CD4-positive, alpha-beta T cell (primary cell): ENCODE data around the gene HMHB1. TPM values are rescaled to one million over a fixed set of nuclear protein-coding genes. Genes with fewer than 3 reads are reported as not detected.

ENCODE experiments used
- ATAC-seq: fragments of 200-7000 bp; cut with Tn5 transposase; one replicate; pipeline ENCODE4 v1.10.0; 2022; ENCODE audit warnings: mild to moderate bottlenecking; ENCODE audit not compliant: poor library complexity
- CTCF ChIA-PET: fragments of 350-600 bp; sonication (Branson Sonifier 250); formaldehyde crosslinking; loops from one replicate; lab custom pipeline; 2021; ENCODE audit warnings: antibody characterized with exemption, inconsistent platforms; lab: Charles Lee
- POLR2A ChIA-PET: fragments of 350-600 bp; sonication (Branson Sonifier 250); formaldehyde crosslinking; loops from one replicate; lab custom pipeline; 2021; ENCODE audit warnings: antibody characterized with exemption, inconsistent platforms; lab: Charles Lee
- DNase-seq, 14 experiments: peaks; one replicate each; pipeline ENCODE4 v3.0.0-alpha.2; 2013 to 2020; ENCODE audit warnings: mixed read lengths in 2 of 14
- H3K27ac ChIP-seq, 2 donors: one replicate each; pipeline versions ENCODE4 v1.5.1 to v1.7.0; 2013; ENCODE audit warnings: low read length in 2 of 2, low read depth in 1 of 2, mild to moderate bottlenecking in 1 of 2
- H3K27me3 ChIP-seq, 2 experiments: 1 replicate in 1 of 2; 2 replicates in 1 of 2; pipeline versions ENCODE4 v1.6.1 to v1.7.0; 2013; ENCODE audit warnings: low read length in 2 of 2, control low read depth in 1 of 2, mild to moderate bottlenecking in 1 of 2, moderate library complexity in 1 of 2; ENCODE audit not compliant: insufficient read depth in 2 of 2, control insufficient read depth in 1 of 2
- H3K36me3 ChIP-seq: one replicate; pipeline ENCODE4 v1.6.1; 2013; ENCODE audit warnings: low read length, control low read depth; ENCODE audit not compliant: insufficient read depth
- H3K4me1 ChIP-seq: one replicate; pipeline ENCODE4 v1.6.1; 2013; ENCODE audit warnings: low read length, control low read depth; ENCODE audit not compliant: insufficient read depth
- H3K4me3 ChIP-seq: one replicate; pipeline ENCODE4 v1.5.1; 2013; ENCODE audit warnings: mild to moderate bottlenecking, low read length, moderate library complexity
- H3K9me3 ChIP-seq, 2 experiments: 1 replicate in 1 of 2; 2 replicates in 1 of 2; pipeline versions ENCODE4 v1.6.1 to v1.7.0; 2013; ENCODE audit warnings: low read length in 2 of 2, mild to moderate bottlenecking in 2 of 2, control low read depth in 1 of 2, moderate library complexity in 1 of 2; ENCODE audit not compliant: control insufficient read depth in 1 of 2, insufficient read depth in 1 of 2
- H3K27ac Mint-ChIP-seq: one replicate; pipeline ENCODE4 v1.8.0; 2020; ENCODE audit warnings: mixed read lengths
- H3K27me3 Mint-ChIP-seq: one replicate; pipeline ENCODE4 v1.8.0; 2021; ENCODE audit warnings: mixed read lengths
- H3K36me3 Mint-ChIP-seq: one replicate; pipeline ENCODE4 v1.8.0; 2021; ENCODE audit warnings: low read depth, mixed read lengths
- H3K4me1 Mint-ChIP-seq: one replicate; pipeline ENCODE4 v1.8.0; 2021; ENCODE audit warnings: low read depth, mixed read lengths
- H3K4me3 Mint-ChIP-seq: one replicate; pipeline ENCODE4 v1.8.0; 2020; ENCODE audit warnings: mild to moderate bottlenecking, mixed read lengths
- H3K9me3 Mint-ChIP-seq: one replicate; pipeline ENCODE4 v1.8.0; 2020; ENCODE audit warnings: mixed read lengths
- intact Hi-C, 2 experiments: fragments of 100-400 bp; cut with DNase I in 1 of 2; cut with micrococcal nuclease in 1 of 2; formaldehyde crosslinking; loops; one replicate each; pipeline versions ENCODE4 v1.15.1 to v1.9.0; 2023 to 2025; cut with DNase I, micrococcal nuclease
- total RNA-seq, 174 experiments: library from RNA in 2 of 174; stranded (reverse) in 2 of 174; gene quantifications; one replicate each; pipeline ENCODE4 v1.2.3 and lab custom pipeline; 2021 to 2026
- TF ChIP-seq, protein P1 (sequence below): fragments of 200-600 bp; IDR thresholded peaks from one replicate; pipeline ENCODE4 v1.8.0; 2022; ENCODE audit warnings: antibody characterized with exemption, mild to moderate bottlenecking

HMHB1 gene
- total RNA-seq, 2 experiments from 2014 or later = not detected

DNA sequence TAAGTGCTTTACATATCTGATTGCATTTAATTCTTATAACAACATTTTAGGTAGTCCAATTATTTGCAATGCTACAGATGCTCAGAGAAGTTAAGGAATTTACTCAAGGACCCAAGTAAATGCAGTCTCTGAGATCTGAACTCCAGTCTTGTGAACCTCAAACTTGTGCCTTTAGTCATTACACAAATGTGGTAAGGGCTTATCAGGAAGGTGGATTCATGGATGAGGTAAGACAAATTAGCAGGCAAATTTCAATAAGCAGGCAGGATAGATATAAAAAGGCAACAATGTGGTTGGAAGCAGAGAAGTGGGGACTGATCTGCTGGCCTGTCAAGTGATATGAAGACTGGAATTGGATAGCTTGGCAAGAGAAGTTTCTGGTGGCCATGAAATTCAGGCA, 29.5 kb downstream of the HMHB1 start:
- ATAC-seq (no peak), DNase-seq (no peak)
- H3K4me1 Mint-ChIP-seq = no peaks in the 10 kb centered on the region
- POLR2A ChIA-PET = no interaction called here
- Histone ChIP-seq H3K4me1 (no peaks in the 10 kb centered on the region), H3K36me3 (no peaks in the 10 kb centered on the region), H3K9me3 (no peaks in the 10 kb centered on the region), H3K4me3 (no peak overlapping the region), H3K27ac (no peak overlapping the region), H3K27me3 (peaks cover 0 to 4% of the 10 kb centered on the region in 2 experiments)
- intact Hi-C loops = no loop called here
- no peak overlapping the region for H3K27ac Mint-ChIP-seq
- CTCF ChIA-PET = no interaction called here
- H3K4me3 Mint-ChIP-seq = no peak overlapping the region
- TF ChIP-seq, protein P1, sequence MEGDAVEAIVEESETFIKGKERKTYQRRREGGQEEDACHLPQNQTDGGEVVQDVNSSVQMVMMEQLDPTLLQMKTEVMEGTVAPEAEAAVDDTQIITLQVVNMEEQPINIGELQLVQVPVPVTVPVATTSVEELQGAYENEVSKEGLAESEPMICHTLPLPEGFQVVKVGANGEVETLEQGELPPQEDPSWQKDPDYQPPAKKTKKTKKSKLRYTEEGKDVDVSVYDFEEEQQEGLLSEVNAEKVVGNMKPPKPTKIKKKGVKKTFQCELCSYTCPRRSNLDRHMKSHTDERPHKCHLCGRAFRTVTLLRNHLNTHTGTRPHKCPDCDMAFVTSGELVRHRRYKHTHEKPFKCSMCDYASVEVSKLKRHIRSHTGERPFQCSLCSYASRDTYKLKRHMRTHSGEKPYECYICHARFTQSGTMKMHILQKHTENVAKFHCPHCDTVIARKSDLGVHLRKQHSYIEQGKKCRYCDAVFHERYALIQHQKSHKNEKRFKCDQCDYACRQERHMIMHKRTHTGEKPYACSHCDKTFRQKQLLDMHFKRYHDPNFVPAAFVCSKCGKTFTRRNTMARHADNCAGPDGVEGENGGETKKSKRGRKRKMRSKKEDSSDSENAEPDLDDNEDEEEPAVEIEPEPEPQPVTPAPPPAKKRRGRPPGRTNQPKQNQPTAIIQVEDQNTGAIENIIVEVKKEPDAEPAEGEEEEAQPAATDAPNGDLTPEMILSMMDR = no peak
- H3K27me3 Mint-ChIP-seq = no peaks in the 10 kb centered on the region
- no peaks in the 10 kb centered on the region for H3K9me3 Mint-ChIP-seq
- no peaks in the 10 kb centered on the region for H3K36me3 Mint-ChIP-seq

DNA sequence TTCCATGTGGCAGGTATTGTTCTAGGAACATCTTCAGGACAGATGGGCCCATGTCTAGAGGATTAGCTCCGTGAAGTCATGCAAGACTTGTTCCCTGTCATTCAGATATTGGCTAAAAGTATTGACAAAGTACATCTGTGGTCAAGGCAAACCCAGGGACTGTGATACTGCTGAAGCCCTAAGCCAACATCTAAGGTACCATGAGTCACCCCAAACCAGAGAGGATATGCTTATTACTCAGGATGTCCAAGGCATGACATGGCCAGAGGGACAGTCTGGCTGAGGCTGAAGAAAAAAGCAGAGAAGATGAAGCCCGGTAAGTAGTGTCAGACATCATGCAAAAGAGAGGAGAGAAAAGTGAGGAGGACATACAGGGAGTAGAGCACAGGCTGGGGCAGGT, 31.0 kb downstream of the HMHB1 start:
- Mint-ChIP-seq H3K4me1 (no peaks in the 10 kb centered on the region), H3K27ac (no peak overlapping the region), H3K36me3 (no peaks in the 10 kb centered on the region), H3K4me3 (no peak overlapping the region), H3K27me3 (no peaks in the 10 kb centered on the region), H3K9me3 (no peaks in the 10 kb centered on the region)
- H3K4me1 ChIP-seq = no peaks in the 10 kb centered on the region
- H3K9me3 ChIP-seq = no peaks in the 10 kb centered on the region
- peaks cover 0 to 4% of the 10 kb centered on the region in 2 experiments for H3K27me3 ChIP-seq
- H3K36me3 ChIP-seq = no peaks in the 10 kb centered on the region
- ChIA-PET CTCF (no interaction called here), POLR2A (no interaction called here)
- TF ChIP-seq, protein P1 = no peak
- H3K4me3 ChIP-seq = no peak overlapping the region
- intact Hi-C loops = no loop called here
- ATAC-seq (no peak), DNase-seq (no peak)
- no peak overlapping the region for H3K27ac ChIP-seq

DNA sequence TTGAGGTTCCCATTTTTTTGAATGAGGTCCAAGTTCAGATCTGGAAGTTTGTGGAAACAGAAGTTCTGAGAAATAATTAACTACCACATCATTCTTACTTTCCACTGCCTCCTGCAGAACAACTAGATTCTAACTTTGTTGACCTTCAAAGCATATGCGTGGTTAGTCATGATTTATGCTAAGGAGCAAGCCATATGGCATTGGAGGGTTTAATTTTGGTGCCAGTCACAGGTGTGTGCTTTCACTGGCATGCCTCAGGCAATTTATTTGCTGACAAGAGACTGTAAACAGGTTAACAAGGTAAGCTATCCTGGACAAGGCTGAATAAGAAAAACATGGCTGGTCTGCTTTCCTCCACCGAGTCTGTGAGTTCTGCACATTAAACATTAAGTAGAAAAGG, 31.5 kb downstream of the HMHB1 start:
- POLR2A ChIA-PET = no interaction called here
- CTCF ChIA-PET = no interaction called here
- ATAC-seq (no peak), DNase-seq (no peak)
- intact Hi-C loops = no loop called here
- H3K4me1 ChIP-seq = no peaks in the 10 kb centered on the region
- H3K4me3 ChIP-seq = no peak overlapping the region
- peaks cover 0 to 4% of the 10 kb centered on the region in 2 experiments for H3K27me3 ChIP-seq
- H3K36me3 ChIP-seq = no peaks in the 10 kb centered on the region
- no peaks in the 10 kb centered on the region for H3K4me1 Mint-ChIP-seq
- H3K9me3 ChIP-seq = no peaks in the 10 kb centered on the region
- no peak overlapping the region for H3K27ac Mint-ChIP-seq
- H3K4me3 Mint-ChIP-seq = no peak overlapping the region
- H3K27me3 Mint-ChIP-seq = no peaks in the 10 kb centered on the region
- H3K27ac ChIP-seq = no peak overlapping the region
- no peaks in the 10 kb centered on the region for H3K36me3 Mint-ChIP-seq
- H3K9me3 Mint-ChIP-seq = no peaks in the 10 kb centered on the region
- TF ChIP-seq, protein P1 = no peak
